GM23248 (cell line): ENCODE results near the gene STRN4. TPM values are rescaled to one million over a fixed set of nuclear protein-coding genes. Genes with fewer than 3 reads are reported as not detected.

Experiments used
- DNase-seq: peaks from one replicate; pipeline ENCODE4 v3.0.0-alpha.2; 2015
- H2AFZ ChIP-seq: fragments of 200-600 bp; sonication (generic); 2 replicates; pipeline ENCODE4 v1.6.1; 2016; ENCODE audit warnings: antibody characterized with exemption
- H3F3A ChIP-seq: fragments of 200-600 bp; sonication (generic); 2 replicates; pipeline ENCODE4 v1.6.1; 2016; ENCODE audit warnings: mild to moderate bottlenecking, antibody characterized with exemption, mixed run types; ENCODE audit not compliant: insufficient read depth
- H3K27ac ChIP-seq: fragments of 200-600 bp; sonication (generic); 2 replicates; pipeline ENCODE4 v1.5.1; 2016; ENCODE audit warnings: mild to moderate bottlenecking
- H3K27me3 ChIP-seq: fragments of 200-600 bp; sonication (generic); replicated peaks from 2 replicates; pipeline ENCODE4 v1.6.1; 2016; ENCODE audit warnings: mild to moderate bottlenecking; ENCODE audit not compliant: insufficient read depth
- H3K36me3 ChIP-seq: fragments of 200-600 bp; sonication (generic); 2 replicates; pipeline ENCODE4 v1.6.1; 2016; ENCODE audit warnings: low read depth, mild to moderate bottlenecking
- H3K4me1 ChIP-seq: fragments of 200-600 bp; sonication (generic); 2 replicates; pipeline ENCODE4 v1.6.1; 2016; ENCODE audit warnings: mild to moderate bottlenecking; ENCODE audit not compliant: insufficient read depth
- H3K4me2 ChIP-seq: fragments of 200-600 bp; sonication (generic); one replicate; pipeline ENCODE4 v1.6.1; 2016; ENCODE audit warnings: mild to moderate bottlenecking; ENCODE audit not compliant: unreplicated experiment
- H3K4me3 ChIP-seq: fragments of 200-600 bp; sonication (generic); 2 replicates; pipeline ENCODE4 v1.5.1; 2016; ENCODE audit warnings: mild to moderate bottlenecking
- H3K79me2 ChIP-seq: fragments of 200-600 bp; sonication (generic); 2 replicates; pipeline ENCODE4 v1.6.1; 2016; ENCODE audit warnings: mild to moderate bottlenecking; ENCODE audit not compliant: insufficient read depth
- H3K9ac ChIP-seq: fragments of 200-600 bp; sonication (generic); 2 replicates; pipeline ENCODE4 v1.6.1; 2016; ENCODE audit warnings: mild to moderate bottlenecking
- H3K9me2 ChIP-seq: fragments of 200-600 bp; sonication (generic); 2 replicates; pipeline ENCODE4 v1.6.1; 2016; ENCODE audit warnings: mixed run types, mild to moderate bottlenecking, moderate library complexity; ENCODE audit not compliant: insufficient read depth
- H3K9me3 ChIP-seq: fragments of 200-600 bp; sonication (generic); one replicate; pipeline ENCODE4 v1.6.1; 2017; ENCODE audit warnings: low read depth
- H4K20me1 ChIP-seq: fragments of 200-600 bp; sonication (generic); 2 replicates; pipeline ENCODE4 v1.6.0; 2016; ENCODE audit not compliant: insufficient read depth
- EZH2 ChIP-seq: fragments of 200-600 bp; sonication (generic); IDR thresholded peaks from 2 replicates; pipeline ENCODE4 v1.6.1; 2018; ENCODE audit warnings: antibody characterized with exemption, mild to moderate bottlenecking; ENCODE audit not compliant: insufficient read depth, poor library complexity, severe bottlenecking
- EZH2phosphoT487 ChIP-seq: fragments of 200-600 bp; sonication (generic); IDR thresholded peaks from 2 replicates; pipeline ENCODE4 v1.6.1; 2018; ENCODE audit warnings: antibody characterized with exemption, moderate library complexity, mild to moderate bottlenecking, low read depth; ENCODE audit not compliant: insufficient read depth
- WGBS, 2 experiments: methylation state at CpG; one replicate each; pipeline ENCODE4 v1.1.6; 2015 to 2017; ENCODE audit warnings: low lambda C conversion rate in 2 of 2, low coverage in 1 of 2; ENCODE audit errors: missing lambda C conversion rate in 2 of 2; 5-methylcytosine and 5-hydroxymethylcytosine counted together
- in situ Hi-C: fragments of 300-500 bp; cut with MboI; formaldehyde crosslinking; loops from 2 replicates; pipeline ENCODE4 v1.15.0; 2020
- polyA plus RNA-seq: library from polyadenylated mRNA; unstranded; fragments of >200 nt; fragmentation: Nextera tagmentation; extraction: Ambion mirVana; gene quantifications from 2 replicates; pipeline ENCODE4 v1.2.1, GENCODE V29; 2016
- total RNA-seq: library from RNA; depleted of rRNA; stranded (reverse); fragments of >200 nt; shearing (Covaris generic); gene quantifications from 2 replicates; pipeline ENCODE4 v1.2.3, GENCODE V29; 2014; rRNA removed

Gene STRN4, protein sequence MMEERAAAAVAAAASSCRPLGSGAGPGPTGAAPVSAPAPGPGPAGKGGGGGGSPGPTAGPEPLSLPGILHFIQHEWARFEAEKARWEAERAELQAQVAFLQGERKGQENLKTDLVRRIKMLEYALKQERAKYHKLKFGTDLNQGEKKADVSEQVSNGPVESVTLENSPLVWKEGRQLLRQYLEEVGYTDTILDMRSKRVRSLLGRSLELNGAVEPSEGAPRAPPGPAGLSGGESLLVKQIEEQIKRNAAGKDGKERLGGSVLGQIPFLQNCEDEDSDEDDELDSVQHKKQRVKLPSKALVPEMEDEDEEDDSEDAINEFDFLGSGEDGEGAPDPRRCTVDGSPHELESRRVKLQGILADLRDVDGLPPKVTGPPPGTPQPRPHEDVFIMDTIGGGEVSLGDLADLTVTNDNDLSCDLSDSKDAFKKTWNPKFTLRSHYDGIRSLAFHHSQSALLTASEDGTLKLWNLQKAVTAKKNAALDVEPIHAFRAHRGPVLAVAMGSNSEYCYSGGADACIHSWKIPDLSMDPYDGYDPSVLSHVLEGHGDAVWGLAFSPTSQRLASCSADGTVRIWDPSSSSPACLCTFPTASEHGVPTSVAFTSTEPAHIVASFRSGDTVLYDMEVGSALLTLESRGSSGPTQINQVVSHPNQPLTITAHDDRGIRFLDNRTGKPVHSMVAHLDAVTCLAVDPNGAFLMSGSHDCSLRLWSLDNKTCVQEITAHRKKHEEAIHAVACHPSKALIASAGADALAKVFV
- 75.7 and 114 TPM in 2 replicates for total RNA-seq
- polyA plus RNA-seq, result 44.4 and 45.9 TPM in 2 replicates

DNA sequence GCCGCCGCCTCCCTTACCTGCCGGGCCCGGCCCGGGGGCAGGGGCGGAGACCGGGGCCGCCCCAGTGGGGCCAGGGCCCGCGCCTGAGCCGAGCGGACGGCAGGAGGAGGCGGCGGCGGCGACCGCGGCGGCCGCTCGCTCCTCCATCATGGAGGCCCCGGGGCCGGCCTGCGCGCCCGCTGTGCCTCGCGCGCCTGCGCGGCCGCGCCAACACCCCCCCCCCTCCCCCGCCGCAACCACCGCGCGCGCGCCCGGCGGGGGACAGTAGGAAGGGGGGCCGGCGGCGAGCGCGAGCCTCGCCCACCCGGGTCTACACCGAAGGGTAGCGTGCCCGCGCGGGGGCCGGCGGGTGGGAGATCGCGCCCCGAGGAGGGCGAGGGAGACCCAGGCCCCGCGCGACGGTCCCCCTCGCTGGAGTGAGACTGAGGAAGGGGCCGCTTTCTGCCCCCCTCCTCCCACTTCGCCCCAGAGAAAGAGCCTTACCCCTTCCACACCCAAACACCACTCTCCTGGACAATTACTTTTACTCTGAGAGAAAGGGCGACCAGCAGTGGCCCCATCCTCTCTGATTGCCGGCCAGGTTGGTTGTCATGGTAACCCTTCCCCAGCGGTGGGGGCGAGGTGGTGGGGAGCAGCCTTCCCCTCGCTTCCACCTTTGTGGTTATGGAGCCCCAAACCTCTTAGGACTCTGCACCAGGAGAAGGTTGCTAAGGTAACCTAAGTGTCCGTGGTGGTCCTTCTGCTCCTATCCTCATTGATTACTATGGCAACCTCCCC, at the start of gene STRN4:
Gene STRN4, minus strand, starts transcription at position 170 of the 777 bp plus-strand sequence. Its CDS starts 20 bp downstream, at position 150.
- TF ChIP-seq EZH2phosphoT487 (no peak), EZH2 (no peak)
- DNase-seq, result peak; percentile 90
- Histone ChIP-seq H3K79me2 (peaks cover 54% of the 10 kb centered on the region), H2AFZ (peak within 1 kb of the TSS; percentile 69), H3K9me2 (no peaks in the 10 kb centered on the region), H3K27me3 (no peaks in the 10 kb centered on the region), H3K27ac (no peak within 1 kb of the TSS; the same call in 1 of the 2 replicates), H3K4me1 (no peaks in the 10 kb centered on the region), H3F3A (no peaks in the 10 kb centered on the region), H3K9me3 (no peaks in the 10 kb centered on the region), H3K4me2 (peak within 1 kb of the TSS; percentile 97), H3K36me3 (peaks cover 6% of the 10 kb centered on the region; the same call in 1 of the 2 replicates), H3K9ac (peak within 1 kb of the TSS; percentile 86), H4K20me1 (peaks cover 9% of the 10 kb centered on the region; the same call in 1 of the 2 replicates), H3K4me3 (peak within 1 kb of the TSS; percentile 95)
- in situ Hi-C loops, result no loop called here
- WGBS, 2 experiments, result 2 to 7% methylated on average over 6 to 45 of the region's 74 CpGs

DNA sequence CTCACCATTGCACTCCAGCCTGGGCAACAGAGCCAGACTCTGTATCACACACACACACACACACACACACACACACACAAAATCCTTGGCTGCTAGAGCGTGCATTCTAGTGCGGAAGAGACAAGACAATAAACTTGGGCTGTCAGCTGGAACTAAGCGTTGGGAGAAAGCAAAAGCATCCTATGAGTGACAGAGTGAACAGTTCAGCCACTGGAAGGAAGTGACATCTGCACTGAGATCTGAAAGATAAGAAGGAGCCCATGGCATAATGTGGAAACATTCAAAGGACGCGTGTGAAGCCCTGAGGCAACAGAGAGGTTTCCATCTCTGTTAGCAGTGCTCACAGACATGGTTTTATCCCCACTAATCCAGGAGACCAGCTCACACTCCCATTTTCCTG, 45.7 kb upstream of the STRN4 start:
- peaks cover 28% of the 10 kb centered on the region for H3K4me1 ChIP-seq
- 84 to 91% methylated on average over 5 of the region's 5 CpGs for WGBS, 2 experiments
- no peak overlapping the region for H3K4me2 ChIP-seq
- no peak overlapping the region for H3K27ac ChIP-seq
- H4K20me1 ChIP-seq, result no peaks in the 10 kb centered on the region
- DNase-seq, result no peak
- no peak overlapping the region for H3K9ac ChIP-seq
- peaks cover 26% of the 10 kb centered on the region for H3K79me2 ChIP-seq
- in situ Hi-C loops, result no loop called here
- H3K9me2 ChIP-seq, result no peaks in the 10 kb centered on the region
- peaks cover 25% of the 10 kb centered on the region for H3F3A ChIP-seq
- TF ChIP-seq EZH2 (no peak), EZH2phosphoT487 (no peak)
- H3K4me3 ChIP-seq, result no peak overlapping the region
- no peak overlapping the region for H2AFZ ChIP-seq
- H3K27me3 ChIP-seq, result no peaks in the 10 kb centered on the region
- H3K9me3 ChIP-seq, result no peaks in the 10 kb centered on the region
- no peaks in the 10 kb centered on the region for H3K36me3 ChIP-seq

DNA sequence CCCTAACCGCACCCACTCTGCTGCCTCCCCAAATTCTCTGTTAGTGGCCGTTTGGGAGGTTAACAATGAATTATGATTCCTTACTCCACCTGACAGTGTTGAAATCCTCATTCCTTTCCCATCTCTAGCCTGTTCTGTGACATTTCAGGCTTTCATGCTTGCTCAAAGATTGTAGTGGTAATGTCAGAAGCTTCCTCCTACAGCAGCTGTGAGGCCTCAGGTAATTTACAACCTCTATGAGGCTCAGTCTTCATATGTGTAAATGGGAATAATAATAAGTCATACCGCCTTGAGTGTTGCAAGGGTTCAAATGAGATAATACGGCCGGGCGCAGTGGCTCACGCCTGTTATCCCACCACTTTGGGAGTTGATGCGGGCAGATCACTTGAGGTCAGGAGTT, 43.1 kb upstream of the STRN4 start:
- Histone ChIP-seq H3K27ac (no peak overlapping the region), H3K79me2 (peaks cover 52% of the 10 kb centered on the region), H3F3A (peaks cover 43% of the 10 kb centered on the region), H3K9ac (no peak overlapping the region), H3K9me2 (no peaks in the 10 kb centered on the region), H3K4me1 (peaks cover 26% of the 10 kb centered on the region), H3K36me3 (no peaks in the 10 kb centered on the region; the same call in 1 of the 2 replicates), H3K4me3 (no peak overlapping the region), H3K9me3 (no peaks in the 10 kb centered on the region), H3K4me2 (no peak overlapping the region), H2AFZ (no peak overlapping the region), H4K20me1 (no peaks in the 10 kb centered on the region), H3K27me3 (no peaks in the 10 kb centered on the region)
- DNase-seq, result no peak
- WGBS, 2 experiments, result 74 to 76% methylated on average over 8 of the region's 8 CpGs
- TF ChIP-seq EZH2phosphoT487 (no peak), EZH2 (no peak)
- in situ Hi-C loops, result no loop called here

DNA sequence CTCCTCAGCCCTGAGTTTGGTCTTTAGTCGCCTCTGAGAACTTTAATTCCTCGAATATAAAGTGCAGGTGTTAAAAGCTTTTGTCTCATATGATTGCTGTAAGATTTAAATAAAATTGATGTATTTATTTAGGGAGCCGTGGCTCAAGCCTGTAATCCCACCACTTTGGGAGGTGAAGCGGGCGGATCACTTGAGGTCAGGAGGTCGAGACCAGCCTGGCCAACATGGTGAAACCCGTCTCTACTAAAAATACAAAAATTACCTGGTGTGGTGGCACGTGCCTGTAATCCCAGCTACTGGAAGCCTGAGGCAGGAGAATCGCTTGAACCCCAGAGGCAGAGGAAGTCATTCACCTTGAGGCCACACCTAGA, 42.7 kb upstream of the STRN4 start:
- no peak overlapping the region for H3K4me3 ChIP-seq
- 86 to 88% methylated on average over 9 of the region's 9 CpGs for WGBS, 2 experiments
- no peaks in the 10 kb centered on the region for H4K20me1 ChIP-seq
- H3K27me3 ChIP-seq, result no peaks in the 10 kb centered on the region
- H3K79me2 ChIP-seq, result peaks cover 56% of the 10 kb centered on the region
- no peak for DNase-seq
- no peak overlapping the region for H3K4me2 ChIP-seq
- peaks cover 46% of the 10 kb centered on the region for H3F3A ChIP-seq
- H3K9ac ChIP-seq, result no peak overlapping the region
- TF ChIP-seq EZH2phosphoT487 (no peak), EZH2 (no peak)
- no peaks in the 10 kb centered on the region; the same call in 1 of the 2 replicates for H3K36me3 ChIP-seq
- H3K9me3 ChIP-seq, result no peaks in the 10 kb centered on the region
- no peak overlapping the region for H3K27ac ChIP-seq
- in situ Hi-C loops, result no loop called here
- no peak overlapping the region for H2AFZ ChIP-seq
- H3K9me2 ChIP-seq, result no peaks in the 10 kb centered on the region
- H3K4me1 ChIP-seq, result peaks cover 30% of the 10 kb centered on the region
